ENCODE data around the gene MICB.
"Not testable (repeated sequence)": the region's sequence is repeated elsewhere in the genome, so short reads cannot be mapped to it uniquely, and the experiment has no call there.

Gene MICB

DNA sequence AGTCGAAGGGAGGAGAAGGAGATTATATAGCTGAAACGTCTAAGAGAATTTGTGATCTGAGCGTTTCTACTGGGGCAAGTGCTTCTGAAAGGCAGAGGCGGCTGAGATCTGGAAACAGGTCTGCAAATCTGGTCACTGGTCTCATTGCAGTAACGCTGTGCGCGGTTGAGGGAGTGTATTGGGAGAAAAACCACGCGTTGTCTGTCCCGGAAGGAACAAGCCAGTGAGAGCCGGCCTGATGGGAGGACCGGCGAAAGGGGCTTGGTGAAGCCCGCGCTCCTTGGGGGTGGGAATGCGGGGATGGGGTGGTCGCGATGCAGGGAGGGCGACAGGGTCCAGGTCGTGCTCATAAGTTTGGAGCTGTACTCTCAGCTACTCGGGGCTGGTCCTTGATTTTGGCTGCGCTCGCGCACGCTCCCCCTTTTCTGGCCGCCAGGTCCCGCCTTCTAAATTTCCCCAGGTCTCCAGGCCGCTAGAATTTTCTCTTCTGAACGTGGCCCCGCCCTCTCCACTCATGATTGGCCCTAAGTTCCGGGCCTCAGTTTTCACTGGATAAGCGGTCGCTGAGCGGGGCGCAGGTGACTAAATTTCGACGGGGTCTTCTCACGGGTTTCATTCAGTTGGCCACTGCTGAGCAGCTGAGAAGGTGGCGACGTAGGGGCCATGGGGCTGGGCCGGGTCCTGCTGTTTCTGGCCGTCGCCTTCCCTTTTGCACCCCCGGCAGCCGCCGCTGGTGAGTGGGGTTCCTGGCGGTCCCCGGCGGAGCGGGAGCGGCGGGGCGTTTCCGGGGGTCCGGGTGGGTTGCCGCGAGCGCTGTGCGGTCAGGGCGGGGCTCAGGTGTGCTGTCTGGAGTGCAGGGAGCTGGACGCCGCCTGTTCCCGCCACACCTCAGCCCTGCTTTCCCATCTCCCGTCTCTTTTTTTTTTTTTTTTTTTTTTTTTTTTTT lies at the start of gene MICB:
MICB (plus strand) TSS at position 615 of the 946 bp plus-strand sequence; CDS start at position 664, 49 bp downstream.
- TF ChIP-seq EZH2 (IDR thresholded peaks at IDR 0.05) (no peak), POLR2AphosphoS5 (IDR thresholded peaks at IDR 0.05; ENCODE audit: borderline replicate concordance, low read depth, low read length) (peak; percentile 88)
- Histone ChIP-seq H3K27ac (peak within 1 kb of the TSS; percentile 47; the same call in 1 of the 2 replicates), H3K9me3 (ENCODE audit: low read depth, low read length) (no peaks in the 10 kb centered on the region), H3K4me3 (peak within 1 kb of the TSS; percentile 86), H3K9ac (ENCODE audit: insufficient read length) (peak within 1 kb of the TSS; percentile 54), H3K36me3 (ENCODE audit: insufficient read depth, low read length) (no peaks in the 10 kb centered on the region)
- peak; percentile 32 for DNase-seq (ENCODE audit: low read depth, low spot score)

DNA sequence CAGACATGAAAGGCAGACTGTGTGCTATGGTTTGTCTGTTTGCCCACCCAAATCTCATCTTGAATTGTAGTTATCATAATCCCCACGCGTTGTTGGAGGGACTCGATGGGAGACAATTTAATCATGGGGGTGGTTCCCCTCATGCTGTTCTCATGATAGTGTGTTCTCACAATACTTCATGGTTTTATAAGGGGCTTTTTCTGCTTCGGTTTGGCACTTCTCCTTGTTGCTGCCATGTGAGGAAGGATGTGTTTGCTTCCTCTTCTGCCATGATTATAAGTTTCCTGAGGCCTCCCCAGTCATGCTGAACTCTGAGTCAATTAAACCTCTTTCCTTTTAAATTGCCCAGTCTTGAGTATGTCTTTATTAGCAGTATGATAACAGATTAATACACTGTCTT lies 47.2 kb upstream of the MICB start:
- Histone ChIP-seq H3K4me3 (no peak overlapping the region), H3K27ac (no peak overlapping the region), H3K9ac (ENCODE audit: insufficient read length) (no peak overlapping the region), H3K36me3 (ENCODE audit: insufficient read depth, low read length) (no peaks in the 10 kb centered on the region), H3K9me3 (ENCODE audit: low read depth, low read length) (no peaks in the 10 kb centered on the region)
- TF ChIP-seq POLR2AphosphoS5 (IDR thresholded peaks at IDR 0.05; ENCODE audit: borderline replicate concordance, low read depth, low read length) (no peak), FOXP2 (optimal IDR thresholded peaks at IDR 0.05; ENCODE audit: control extremely low read depth, extremely low read length, insufficient read depth) (no peak), EZH2 (IDR thresholded peaks at IDR 0.05) (no peak)
- DNase-seq (ENCODE audit: low read depth, low spot score) = no peak

GRCh38 chr6:31452859-31453258 lies 45.1 kb upstream of the MICB start:
- Histone ChIP-seq H3K4me3 (no peak overlapping the region), H3K9me3 (ENCODE audit: low read depth, low read length) (no peaks in the 10 kb centered on the region), H3K9ac (ENCODE audit: insufficient read length) (no peak overlapping the region), H3K27ac (no peak overlapping the region), H3K36me3 (ENCODE audit: insufficient read depth, low read length) (no peaks in the 10 kb centered on the region)
- TF ChIP-seq EZH2 (IDR thresholded peaks at IDR 0.05) = no peak
- TF ChIP-seq POLR2AphosphoS5 (IDR thresholded peaks at IDR 0.05; ENCODE audit: borderline replicate concordance, low read depth, low read length) = no peak
- TF ChIP-seq FOXP2 (optimal IDR thresholded peaks at IDR 0.05; ENCODE audit: control extremely low read depth, extremely low read length, insufficient read depth) = no peak
- no peak for DNase-seq (ENCODE audit: low read depth, low spot score)

- DNase-seq (ENCODE audit: low read depth, low spot score) = no peak
- Histone ChIP-seq H3K36me3 (ENCODE audit: insufficient read depth, low read length) (no peaks in the 10 kb centered on the region), H3K4me3 (no peak overlapping the region), H3K9me3 (ENCODE audit: low read depth, low read length) (no peaks in the 10 kb centered on the region), H3K27ac (no peak overlapping the region), H3K9ac (ENCODE audit: insufficient read length) (no peak overlapping the region)
- TF ChIP-seq POLR2AphosphoS5 (IDR thresholded peaks at IDR 0.05; ENCODE audit: borderline replicate concordance, low read depth, low read length) (no peak), FOXP2 (optimal IDR thresholded peaks at IDR 0.05; ENCODE audit: control extremely low read depth, extremely low read length, insufficient read depth) (no peak), EZH2 (IDR thresholded peaks at IDR 0.05) (no peak)
Measured at GRCh38 chr6:31453259-31453658, 44.7 kb upstream of the MICB start.

DNA sequence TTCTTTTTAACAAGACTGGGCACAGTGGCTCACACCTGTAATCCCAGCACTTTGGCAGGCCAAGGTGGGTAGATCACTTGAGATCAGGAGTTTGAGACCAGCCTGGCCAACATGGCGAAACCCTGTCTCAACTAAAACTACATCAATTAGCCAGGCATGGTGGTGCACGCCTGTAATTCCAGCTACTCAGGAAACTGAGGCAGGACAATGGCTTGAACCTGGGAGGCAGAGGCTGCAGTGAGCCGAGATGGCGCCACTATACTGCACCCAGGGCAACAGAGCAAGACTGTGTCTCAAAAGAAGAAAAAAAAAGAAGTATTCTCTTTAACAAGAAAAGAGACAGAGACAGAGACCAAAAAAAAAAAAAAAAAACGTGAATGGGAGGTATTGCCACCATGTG lies 38.1 kb upstream of the MICB start:
- H3K9ac ChIP-seq (ENCODE audit: insufficient read length); H3K27ac ChIP-seq; DNase-seq (ENCODE audit: low read depth, low spot score); H3K9me3 ChIP-seq (ENCODE audit: low read depth, low read length); H3K4me3 ChIP-seq; H3K36me3 ChIP-seq (ENCODE audit: insufficient read depth, low read length): not testable (repeated sequence)

DNA sequence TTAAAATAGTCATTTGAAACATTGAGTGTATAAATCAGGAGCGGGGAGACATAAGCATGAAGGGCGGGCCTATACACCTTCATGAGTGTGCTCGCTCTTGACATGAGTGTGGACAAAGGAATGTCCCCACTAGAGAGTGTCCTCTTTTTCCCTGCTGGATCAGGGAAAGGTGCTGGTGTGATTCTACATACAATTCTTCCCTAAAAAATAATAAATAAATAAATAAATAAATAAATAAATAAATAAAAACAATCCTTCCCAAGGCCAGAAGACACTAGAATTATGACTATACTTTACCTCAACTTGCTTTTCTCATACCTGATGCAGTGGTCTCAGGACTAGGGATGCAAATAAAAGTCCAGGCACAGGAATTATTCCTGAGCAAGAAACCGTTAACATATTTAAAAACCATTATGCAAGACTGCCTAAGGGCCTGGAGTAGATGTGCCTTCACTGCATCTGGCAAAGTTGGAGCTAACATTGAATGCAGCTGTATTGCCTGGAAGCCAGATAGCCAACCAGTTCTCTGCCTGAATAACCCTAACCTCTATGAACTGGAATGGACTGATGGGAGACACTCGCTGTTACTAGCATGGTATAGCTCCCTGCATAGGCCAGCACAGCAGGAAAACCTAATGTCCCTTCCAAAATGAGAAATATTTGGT lies 37.5 kb upstream of the MICB start:
- TF ChIP-seq EZH2 (IDR thresholded peaks at IDR 0.05) (no peak), FOXP2 (optimal IDR thresholded peaks at IDR 0.05; ENCODE audit: control extremely low read depth, extremely low read length, insufficient read depth) (no peak), POLR2AphosphoS5 (IDR thresholded peaks at IDR 0.05; ENCODE audit: borderline replicate concordance, low read depth, low read length) (no peak)
- H3K36me3 ChIP-seq (ENCODE audit: insufficient read depth, low read length) = no peaks in the 10 kb centered on the region
- H3K4me3 ChIP-seq = no peak overlapping the region
- no peak overlapping the region for H3K27ac ChIP-seq
- DNase-seq (ENCODE audit: low read depth, low spot score) = no peak
- H3K9me3 ChIP-seq (ENCODE audit: low read depth, low read length) = no peaks in the 10 kb centered on the region
- no peak overlapping the region for H3K9ac ChIP-seq (ENCODE audit: insufficient read length)

DNA sequence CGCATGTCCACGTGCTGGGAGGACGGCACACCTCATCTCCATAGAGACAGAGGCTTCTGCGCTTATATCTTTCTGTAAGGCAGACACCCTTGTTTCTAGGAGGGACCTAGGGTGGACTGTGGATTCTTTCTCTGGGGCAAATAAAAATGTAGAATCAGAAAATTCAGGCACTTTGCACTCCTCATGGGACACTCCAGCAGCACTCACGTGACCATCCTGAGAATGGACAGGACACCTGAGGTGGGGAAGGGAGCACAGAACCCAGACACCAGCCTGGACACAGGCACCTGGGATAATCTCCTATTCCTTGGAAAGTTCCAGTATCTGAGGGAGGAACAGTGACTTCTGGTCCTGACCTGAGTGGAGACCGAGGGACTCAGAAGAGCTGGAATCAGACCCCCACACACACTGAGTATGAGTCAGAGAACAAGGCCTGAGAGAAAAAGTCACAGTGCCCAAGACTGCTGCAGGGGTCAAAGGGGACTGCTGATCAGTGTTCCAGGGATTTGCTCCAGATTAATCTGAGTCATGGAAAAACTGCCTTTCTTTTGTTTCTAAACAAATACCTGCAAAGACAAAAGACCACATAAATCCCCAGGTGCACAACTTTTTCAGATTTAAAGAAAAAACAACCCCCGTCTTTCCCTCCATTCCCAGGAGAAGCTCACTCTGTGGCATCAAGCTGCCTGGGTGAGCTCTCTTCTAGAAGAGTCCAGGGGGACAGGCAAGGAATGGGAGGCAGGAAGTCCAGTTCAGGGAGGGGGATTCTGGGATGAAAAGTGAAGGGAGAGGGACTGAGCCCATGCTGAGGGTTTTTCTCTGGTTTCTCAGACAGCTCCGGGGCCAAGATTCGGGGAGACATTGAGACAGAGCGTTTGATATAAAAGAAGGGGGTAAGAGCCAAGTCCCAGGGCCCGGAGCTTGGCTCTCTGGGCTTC lies 35.6 kb upstream of the MICB start:
- H3K36me3 ChIP-seq (ENCODE audit: insufficient read depth, low read length) = no peaks in the 10 kb centered on the region
- peak overlapping the region; percentile 61 for H3K4me3 ChIP-seq
- H3K9me3 ChIP-seq (ENCODE audit: low read depth, low read length) = no peaks in the 10 kb centered on the region
- DNase-seq (ENCODE audit: low read depth, low spot score) = no peak
- H3K27ac ChIP-seq = no peak overlapping the region
- no peak overlapping the region for H3K9ac ChIP-seq (ENCODE audit: insufficient read length)
- no peak for TF ChIP-seq POLR2AphosphoS5 (IDR thresholded peaks at IDR 0.05; ENCODE audit: borderline replicate concordance, low read depth, low read length)
- no peak for TF ChIP-seq FOXP2 (optimal IDR thresholded peaks at IDR 0.05; ENCODE audit: control extremely low read depth, extremely low read length, insufficient read depth)
- no peak for TF ChIP-seq EZH2 (IDR thresholded peaks at IDR 0.05)
